IPS-18a (cell line): Measurements from ENCODE around the gene CGA.

Experiments
- H3K27ac ChIP-seq: one replicate; pipeline ENCODE4 v1.5.1; 2013; ENCODE audit warnings: low read length
- H3K27me3 ChIP-seq: one replicate; pipeline ENCODE4 v1.6.1; 2013; ENCODE audit warnings: mild to moderate bottlenecking, low read length; ENCODE audit not compliant: control insufficient read depth, insufficient read depth
- H3K36me3 ChIP-seq: one replicate; pipeline ENCODE4 v1.6.1; 2013; ENCODE audit warnings: low read depth, low read length; ENCODE audit not compliant: control insufficient read depth
- H3K4me1 ChIP-seq: one replicate; pipeline ENCODE4 v1.6.1; 2013; ENCODE audit warnings: low read depth, low read length; ENCODE audit not compliant: control insufficient read depth
- H3K4me3 ChIP-seq: one replicate; pipeline ENCODE4 v1.5.1; 2013; ENCODE audit warnings: low read length
- H3K9ac ChIP-seq: one replicate; pipeline ENCODE4 v1.6.1; 2013; ENCODE audit warnings: mild to moderate bottlenecking, low read length, moderate library complexity
- H3K9me3 ChIP-seq: one replicate; pipeline ENCODE4 v1.6.1; 2013; ENCODE audit warnings: low read depth, low read length; ENCODE audit not compliant: control insufficient read depth

Gene CGA

DNA sequence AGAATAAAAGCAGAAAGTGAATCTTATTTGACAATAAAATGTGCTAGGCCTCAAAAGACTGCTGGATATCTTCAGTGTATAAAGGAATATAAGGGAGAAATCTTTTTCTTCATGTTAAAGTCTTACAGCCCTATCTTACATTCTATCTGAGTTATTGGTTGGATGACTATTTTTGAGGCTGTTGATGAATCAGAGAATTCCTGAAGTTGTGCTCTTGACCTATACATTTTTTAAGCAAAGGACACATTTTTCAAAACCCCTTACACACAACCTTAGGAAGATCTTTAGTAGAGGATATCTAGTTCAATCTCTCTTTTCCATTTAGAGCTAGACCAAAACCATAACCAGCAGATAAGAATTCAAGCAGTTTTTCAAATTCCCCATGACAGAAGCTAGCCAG lies 10.9 kb upstream of the CGA start:
- H3K9ac ChIP-seq, result no peak overlapping the region
- H3K27ac ChIP-seq, result no peak overlapping the region
- no peaks in the 10 kb centered on the region for H3K36me3 ChIP-seq
- H3K9me3 ChIP-seq, result no peaks in the 10 kb centered on the region
- no peak overlapping the region for H3K4me3 ChIP-seq
- no peaks in the 10 kb centered on the region for H3K4me1 ChIP-seq
- H3K27me3 ChIP-seq, result no peaks in the 10 kb centered on the region

DNA sequence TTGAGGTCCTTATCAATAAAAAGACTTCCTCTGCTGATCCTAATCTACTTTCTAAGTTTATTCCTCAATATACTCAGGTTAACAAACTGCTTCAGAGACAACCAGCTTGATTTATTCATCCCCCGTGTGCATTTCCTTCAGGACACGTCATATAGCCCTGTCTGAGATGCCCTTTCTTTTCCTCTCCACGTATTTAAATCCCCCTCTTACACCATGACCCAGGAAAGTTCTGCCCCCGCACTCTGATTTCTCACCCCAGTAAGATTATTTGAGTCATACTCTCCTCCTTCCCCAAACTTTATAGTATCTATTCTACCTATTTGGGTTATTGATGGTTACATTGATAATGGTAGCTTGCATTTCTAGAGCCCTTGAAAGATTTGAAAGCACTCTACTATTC lies 9.8 kb upstream of the CGA start:
- Histone ChIP-seq H3K36me3 (no peaks in the 10 kb centered on the region), H3K9ac (no peak overlapping the region), H3K27me3 (no peaks in the 10 kb centered on the region), H3K9me3 (no peaks in the 10 kb centered on the region), H3K4me1 (no peaks in the 10 kb centered on the region), H3K4me3 (no peak overlapping the region), H3K27ac (no peak overlapping the region)

DNA sequence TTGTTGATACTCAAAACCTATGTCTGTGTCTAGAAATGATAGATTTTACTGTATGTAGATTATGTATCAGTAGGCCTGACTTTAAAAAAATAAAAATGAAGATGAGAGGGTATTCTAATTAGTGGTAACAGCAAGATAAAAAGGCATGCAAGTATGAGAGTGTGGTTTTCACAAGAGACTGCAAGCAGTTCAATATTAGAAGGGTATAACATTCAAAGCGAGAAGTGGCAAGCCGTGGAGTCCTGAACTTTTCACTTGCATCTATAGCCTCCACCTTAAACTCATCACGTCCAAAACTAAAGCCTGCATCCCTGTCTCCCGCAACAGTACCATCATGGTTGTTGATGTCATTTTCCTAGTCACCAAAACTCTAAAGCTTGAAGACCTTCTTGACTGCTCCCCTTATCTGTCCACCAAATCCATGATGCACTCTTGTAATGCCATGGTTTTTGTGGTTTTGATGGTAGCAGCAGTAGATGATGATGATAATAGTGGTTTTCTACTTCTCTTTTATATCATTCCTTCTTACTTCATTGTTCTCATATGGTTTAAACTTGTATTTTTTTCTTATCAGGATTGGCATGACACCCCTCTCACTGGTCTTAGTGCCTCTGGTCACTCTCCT lies 9.2 kb upstream of the CGA start:
- Histone ChIP-seq H3K4me1 (no peaks in the 10 kb centered on the region), H3K36me3 (no peaks in the 10 kb centered on the region), H3K9me3 (no peaks in the 10 kb centered on the region), H3K27me3 (no peaks in the 10 kb centered on the region), H3K27ac (no peak overlapping the region), H3K9ac (no peak overlapping the region), H3K4me3 (no peak overlapping the region)

DNA sequence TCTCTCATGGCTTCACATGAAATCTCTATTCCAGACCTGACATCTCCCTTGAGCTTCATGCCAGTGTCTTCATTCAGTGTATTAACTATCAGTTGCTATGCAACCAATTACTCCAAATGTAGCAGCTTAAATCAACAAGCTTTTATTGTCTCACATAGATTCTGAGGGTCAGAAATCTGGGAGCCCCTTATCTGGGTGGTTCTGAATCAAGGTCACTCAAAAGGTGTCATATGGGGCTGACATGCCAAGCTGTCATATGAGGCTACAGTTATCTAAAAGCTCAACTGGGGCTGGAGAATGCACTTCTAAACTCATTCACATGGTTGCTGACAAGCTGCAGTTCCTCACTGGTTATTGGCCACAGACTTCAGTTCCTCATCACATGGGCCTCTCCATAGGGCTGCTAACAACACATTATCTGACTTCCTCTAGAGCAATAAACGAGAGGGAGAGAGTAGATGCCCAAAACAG lies 7.3 kb upstream of the CGA start:
- H3K27ac ChIP-seq, result no peak overlapping the region
- H3K4me1 ChIP-seq, result no peaks in the 10 kb centered on the region
- no peaks in the 10 kb centered on the region for H3K9me3 ChIP-seq
- no peaks in the 10 kb centered on the region for H3K27me3 ChIP-seq
- no peaks in the 10 kb centered on the region for H3K36me3 ChIP-seq
- H3K9ac ChIP-seq, result no peak overlapping the region
- no peak overlapping the region for H3K4me3 ChIP-seq

DNA sequence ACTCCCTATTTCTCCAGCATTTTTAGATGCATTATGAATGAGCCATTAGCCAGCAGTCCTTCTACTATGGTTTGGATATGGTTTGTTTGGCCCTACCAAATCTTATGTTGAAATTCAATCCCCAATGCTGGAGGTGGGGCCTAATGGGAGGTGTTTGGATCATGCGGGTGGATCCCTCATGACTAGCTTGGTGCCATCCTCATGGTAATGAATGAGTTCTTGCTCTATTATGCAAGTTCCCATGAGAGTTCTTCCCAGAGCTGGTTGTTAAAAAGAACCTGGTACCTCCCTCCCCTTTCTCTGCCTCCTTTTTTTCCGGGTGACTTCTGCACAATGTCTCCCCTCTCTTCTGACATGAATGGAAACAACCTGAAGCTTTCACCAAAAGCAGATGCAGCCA lies 6.2 kb upstream of the CGA start:
- H3K36me3 ChIP-seq, result no peaks in the 10 kb centered on the region
- no peak overlapping the region for H3K4me3 ChIP-seq
- no peak overlapping the region for H3K27ac ChIP-seq
- no peaks in the 10 kb centered on the region for H3K9me3 ChIP-seq
- no peaks in the 10 kb centered on the region for H3K4me1 ChIP-seq
- H3K9ac ChIP-seq, result no peak overlapping the region
- no peaks in the 10 kb centered on the region for H3K27me3 ChIP-seq

DNA sequence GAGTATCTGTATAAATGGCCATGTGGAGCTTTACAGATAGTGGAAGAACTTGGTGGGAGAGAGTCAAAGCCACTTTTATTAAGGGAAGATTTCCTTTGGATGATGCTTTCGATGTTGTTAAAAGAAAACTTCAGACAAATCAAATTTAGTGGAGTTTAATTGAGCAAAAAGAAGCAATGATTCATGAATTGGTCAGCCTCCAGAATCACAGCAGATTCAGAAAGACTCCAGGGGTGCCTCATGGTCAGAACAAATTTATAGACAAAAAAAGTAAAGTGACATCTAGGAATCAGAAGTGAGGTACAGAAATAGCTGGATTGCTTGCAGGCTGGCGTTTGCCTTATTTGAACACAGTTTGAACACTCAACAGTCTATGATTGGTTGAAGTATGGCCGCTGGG lies 5.3 kb upstream of the CGA start:
- no peak overlapping the region for H3K4me3 ChIP-seq
- H3K4me1 ChIP-seq, result no peaks in the 10 kb centered on the region
- no peak overlapping the region for H3K27ac ChIP-seq
- H3K36me3 ChIP-seq, result no peaks in the 10 kb centered on the region
- H3K9me3 ChIP-seq, result no peaks in the 10 kb centered on the region
- no peak overlapping the region for H3K9ac ChIP-seq
- no peaks in the 10 kb centered on the region for H3K27me3 ChIP-seq

DNA sequence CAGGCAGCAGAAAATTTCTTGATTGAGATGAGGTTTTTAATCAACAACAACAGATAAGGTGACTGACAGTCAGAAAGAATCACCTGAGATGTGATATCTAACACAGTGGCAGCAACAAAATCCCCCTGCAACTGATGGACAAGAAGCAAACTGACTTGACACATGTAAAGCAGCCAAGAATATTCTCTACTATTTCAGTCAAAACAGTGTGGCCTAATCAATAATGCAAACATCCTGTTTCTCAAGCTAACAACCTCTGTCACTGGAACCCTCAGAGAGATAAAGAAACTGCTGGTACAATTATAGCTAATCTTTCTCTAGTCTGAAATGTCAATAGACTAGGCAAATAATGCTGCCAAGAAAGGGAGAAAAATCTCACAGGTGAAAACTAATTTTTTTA lies 4.6 kb upstream of the CGA start:
- Histone ChIP-seq H3K36me3 (no peaks in the 10 kb centered on the region), H3K27ac (no peak overlapping the region), H3K4me1 (no peaks in the 10 kb centered on the region), H3K9me3 (no peaks in the 10 kb centered on the region), H3K9ac (no peak overlapping the region), H3K27me3 (no peaks in the 10 kb centered on the region), H3K4me3 (no peak overlapping the region)

DNA sequence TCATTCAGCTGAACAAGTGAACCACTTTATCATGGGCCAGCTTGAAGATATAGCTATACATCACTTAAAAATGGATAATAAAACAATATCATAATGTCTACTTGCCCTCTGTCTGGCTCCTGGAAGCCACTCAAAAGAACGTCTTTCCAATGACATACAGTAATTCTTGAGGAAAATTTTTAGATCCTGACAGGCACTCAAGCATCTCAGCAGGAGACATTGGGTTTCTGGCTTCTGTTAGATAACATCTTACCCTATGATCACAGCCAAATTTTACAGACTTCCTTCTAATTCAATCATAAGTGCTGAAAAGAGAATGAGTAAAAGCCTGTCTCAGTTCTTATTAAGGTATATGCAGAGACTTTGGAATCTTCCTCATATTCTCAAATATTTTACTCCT lies 330 bp downstream of the CGA start:
- Histone ChIP-seq H3K9me3 (no peaks in the 10 kb centered on the region), H3K4me1 (no peaks in the 10 kb centered on the region), H3K4me3 (no peak overlapping the region), H3K9ac (no peak overlapping the region), H3K36me3 (no peaks in the 10 kb centered on the region), H3K27me3 (no peaks in the 10 kb centered on the region), H3K27ac (no peak overlapping the region)

DNA sequence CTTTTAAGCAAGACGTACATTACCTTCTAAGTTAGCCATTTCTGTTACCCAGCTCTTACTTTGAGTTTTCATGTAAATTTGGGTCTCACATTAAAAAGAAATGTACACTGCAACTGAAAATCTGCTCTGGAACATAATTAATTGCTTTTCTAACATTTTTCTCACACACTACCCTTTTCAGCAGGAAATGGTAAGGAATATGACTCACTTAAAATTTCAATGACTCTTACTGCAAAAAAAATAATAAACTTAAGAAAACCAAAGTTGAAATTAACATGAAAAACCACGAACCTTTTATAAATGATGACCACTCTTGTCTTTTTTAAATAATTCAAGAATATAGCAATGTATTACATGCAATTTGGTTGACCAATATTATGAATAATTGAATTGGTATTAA lies 1.3 kb downstream of the CGA start:
- no peaks in the 10 kb centered on the region for H3K4me1 ChIP-seq
- no peak overlapping the region for H3K4me3 ChIP-seq
- no peaks in the 10 kb centered on the region for H3K27me3 ChIP-seq
- H3K27ac ChIP-seq, result no peak overlapping the region
- H3K9ac ChIP-seq, result no peak overlapping the region
- no peaks in the 10 kb centered on the region for H3K9me3 ChIP-seq
- no peaks in the 10 kb centered on the region for H3K36me3 ChIP-seq

DNA sequence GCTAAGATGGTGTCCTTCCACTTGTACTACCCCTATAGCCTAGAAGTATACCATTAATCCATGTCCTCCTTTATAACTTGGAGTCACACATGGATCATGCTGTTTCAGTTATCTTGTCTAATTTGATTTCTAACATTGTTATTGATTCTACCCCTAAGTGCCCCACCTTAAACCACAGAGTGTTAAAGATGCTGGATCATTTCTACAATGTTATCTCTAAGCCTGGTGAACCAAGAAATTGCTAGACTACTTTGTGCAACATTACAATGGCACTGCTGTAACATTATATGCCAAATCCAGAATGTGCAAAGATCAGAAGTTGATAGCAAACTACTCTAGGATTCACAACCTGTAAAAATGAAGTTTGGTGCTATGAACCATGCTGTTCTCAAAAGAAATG lies 1.7 kb downstream of the CGA start:
- H3K36me3 ChIP-seq, result no peaks in the 10 kb centered on the region
- no peaks in the 10 kb centered on the region for H3K4me1 ChIP-seq
- no peak overlapping the region for H3K27ac ChIP-seq
- no peak overlapping the region for H3K4me3 ChIP-seq
- H3K9me3 ChIP-seq, result no peaks in the 10 kb centered on the region
- H3K9ac ChIP-seq, result no peak overlapping the region
- H3K27me3 ChIP-seq, result no peaks in the 10 kb centered on the region

DNA sequence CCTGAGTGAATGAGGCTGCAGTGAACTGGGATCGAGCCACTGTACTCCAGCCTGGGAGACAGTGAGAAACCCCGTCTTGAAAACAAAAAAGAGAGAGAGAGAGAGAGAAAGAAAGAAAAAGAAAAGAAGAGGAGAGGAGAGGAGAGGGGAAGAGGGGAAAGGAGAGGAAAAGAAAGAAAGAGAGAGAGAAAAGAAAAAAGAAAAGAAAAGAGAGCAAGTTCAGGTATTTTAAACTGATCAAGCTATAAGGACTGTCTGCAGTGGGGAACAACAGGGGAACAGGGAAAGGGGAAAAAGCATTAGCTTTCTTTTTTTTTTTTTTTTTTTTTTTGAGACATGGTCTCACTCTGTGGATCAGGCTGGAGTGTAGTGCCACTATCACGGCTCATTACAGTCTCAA lies 2.5 kb downstream of the CGA start:
- Histone ChIP-seq H3K27me3 (no peaks in the 10 kb centered on the region), H3K36me3 (no peaks in the 10 kb centered on the region), H3K9me3 (no peaks in the 10 kb centered on the region), H3K4me1 (no peaks in the 10 kb centered on the region), H3K27ac (no peak overlapping the region), H3K4me3 (no peak overlapping the region), H3K9ac (no peak overlapping the region)

DNA sequence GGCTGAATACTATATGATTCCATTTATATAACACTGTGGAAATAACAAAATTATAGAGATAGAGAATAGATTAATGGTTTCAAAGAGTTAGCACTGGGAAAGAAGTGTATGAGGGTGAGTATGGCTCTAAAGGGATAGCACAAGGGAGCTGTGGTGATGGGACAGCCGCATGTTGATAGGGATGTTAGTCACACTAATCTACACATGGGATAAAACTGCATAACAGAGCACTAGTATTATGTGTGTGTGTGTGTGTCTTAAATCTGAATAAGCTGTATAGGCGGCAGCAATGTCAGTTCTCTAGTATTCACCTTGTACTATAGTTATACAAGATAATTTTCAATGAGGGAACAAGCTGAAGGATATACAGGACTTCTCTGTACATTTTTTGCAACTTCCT lies 5.8 kb downstream of the CGA start:
- Histone ChIP-seq H3K4me3 (no peak overlapping the region), H3K4me1 (no peaks in the 10 kb centered on the region), H3K9ac (no peak overlapping the region), H3K27me3 (no peaks in the 10 kb centered on the region), H3K36me3 (no peaks in the 10 kb centered on the region), H3K27ac (no peak overlapping the region), H3K9me3 (no peaks in the 10 kb centered on the region)
